Measurements from ENCODE around the gene MYO15B. TPM values are rescaled to one million over a fixed set of nuclear protein-coding genes. Genes with fewer than 3 reads are reported as not detected.

The MYO15B gene
- total RNA-seq, 1 donor from 2014 or later: 337 TPM

GRCh38 chr17:75670868-75671267 is 83.3 kb downstream of the MYO15B start:
- TF ChIP-seq CTCF (IDR thresholded peaks at IDR 0.05; ENCODE audit: unreplicated experiment): no peak
- H3K9me3 Mint-ChIP-seq (ENCODE audit: low read depth): no peaks in the 10 kb centered on the region
- H3K4me1 Mint-ChIP-seq (ENCODE audit: low read depth): peaks cover 8% of the 10 kb centered on the region
- no peak for DNase-seq (ENCODE audit: low spot score, unreplicated experiment)
- H3K36me3 Mint-ChIP-seq (ENCODE audit: insufficient read depth): peaks cover 14% of the 10 kb centered on the region
- no peaks in the 10 kb centered on the region for H3K27me3 Mint-ChIP-seq
- no peak overlapping the region for H3K27ac Mint-ChIP-seq
- H3K4me3 Mint-ChIP-seq (ENCODE audit: low read depth): no peak overlapping the region

GRCh38 chr17:75672011-75672410 is 84.4 kb downstream of the MYO15B start:
- no peaks in the 10 kb centered on the region for H3K27me3 Mint-ChIP-seq
- no peak overlapping the region for H3K27ac Mint-ChIP-seq
- no peaks in the 10 kb centered on the region for H3K9me3 Mint-ChIP-seq (ENCODE audit: low read depth)
- H3K36me3 Mint-ChIP-seq (ENCODE audit: insufficient read depth): peaks cover 14% of the 10 kb centered on the region
- no peak for TF ChIP-seq CTCF (IDR thresholded peaks at IDR 0.05; ENCODE audit: unreplicated experiment)
- no peak for DNase-seq (ENCODE audit: low spot score, unreplicated experiment)
- peaks cover 5% of the 10 kb centered on the region for H3K4me1 Mint-ChIP-seq (ENCODE audit: low read depth)
- H3K4me3 Mint-ChIP-seq (ENCODE audit: low read depth): no peak overlapping the region

- Mint-ChIP-seq H3K27me3 (no peaks in the 10 kb centered on the region), H3K36me3 (ENCODE audit: insufficient read depth) (peaks cover 11% of the 10 kb centered on the region), H3K9me3 (ENCODE audit: low read depth) (no peaks in the 10 kb centered on the region), H3K4me3 (ENCODE audit: low read depth) (no peak overlapping the region), H3K4me1 (ENCODE audit: low read depth) (peaks cover 2% of the 10 kb centered on the region), H3K27ac (no peak overlapping the region)
- no peak for TF ChIP-seq CTCF (IDR thresholded peaks at IDR 0.05; ENCODE audit: unreplicated experiment)
- DNase-seq (ENCODE audit: low spot score, unreplicated experiment): no peak
Measured at GRCh38 chr17:75673487-75673886, 85.9 kb downstream of the MYO15B start.

Other genes starting within 250 kb of the MYO15B start
- gene GRB2, start 182.1 kb upstream of the MYO15B start, total RNA-seq: 84.8 and 87.5 TPM in 2 replicates
- 168 and 197 TPM in 2 replicates for gene TMEM94, start 131.2 kb upstream of the MYO15B start, total RNA-seq
- 47.6 and 50.6 TPM in 2 replicates for gene CASKIN2, start 72.3 kb upstream of the MYO15B start, total RNA-seq
- 56.0 and 56.4 TPM in 2 replicates for gene TSEN54, start 71.3 kb upstream of the MYO15B start, total RNA-seq
- gene LLGL2, start 62.1 kb upstream of the MYO15B start, total RNA-seq: 232 and 235 TPM in 2 replicates
- gene SMIM5, start 45.6 kb downstream of the MYO15B start, total RNA-seq: 3.3 and 4.4 TPM in 2 replicates
- gene RECQL5, start 79.4 kb downstream of the MYO15B start, total RNA-seq: 66.8 and 67.7 TPM in 2 replicates
- gene SAP30BP, start 79.5 kb downstream of the MYO15B start, total RNA-seq: 102 and 103 TPM in 2 replicates
- gene ITGB4, start 133.7 kb downstream of the MYO15B start, total RNA-seq: 9.7 and 14.8 TPM in 2 replicates
- 11.2 and 12.7 TPM in 2 replicates for gene GALK1, start 177.4 kb downstream of the MYO15B start, total RNA-seq
- gene UNK, start 197.0 kb downstream of the MYO15B start, total RNA-seq: 70.0 and 72.8 TPM in 2 replicates